GM15510 (cell line): ENCODE data around the gene PSEN1.

ENCODE experiments used
- POLR2A ChIP-seq: IDR thresholded peaks from 3 replicates; pipeline ENCODE4 v1.6.1; 2011; ENCODE audit warnings: borderline replicate concordance; ENCODE audit not compliant: insufficient read length; ENCODE audit errors: extremely low read depth

The PSEN1 gene

GRCh38 chr14:73136387-73137225 lies at the start of gene PSEN1:
Gene PSEN1, plus strand, starts transcription at chr14:73136507. Its CDS starts 11,513 bp downstream, at chr14:73148020.
- TF ChIP-seq POLR2A: peak; percentile 94

DNA sequence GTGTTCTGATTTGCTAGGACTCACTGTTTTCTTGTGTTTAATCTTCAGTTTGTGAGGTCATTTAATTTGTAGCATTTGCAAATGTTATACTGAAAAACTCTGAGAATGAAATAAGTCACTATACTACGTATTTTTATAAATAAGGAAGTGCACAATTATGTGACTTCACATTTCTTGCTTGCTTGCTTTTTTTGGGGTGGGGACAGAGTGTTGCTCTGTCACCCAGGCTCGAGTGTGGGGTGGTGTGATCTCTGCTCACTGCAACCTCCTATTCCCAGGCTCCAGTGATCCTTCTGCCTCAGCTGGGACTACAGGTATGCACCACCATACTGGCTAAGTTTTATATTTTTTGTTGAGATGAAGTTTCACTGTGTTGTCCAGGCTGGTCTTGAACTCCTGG lies 45.3 kb upstream of the PSEN1 start:
- no peak for TF ChIP-seq POLR2A

- no peak for TF ChIP-seq POLR2A
Measured at GRCh38 chr14:73097421-73097820, 38.9 kb upstream of the PSEN1 start.

DNA sequence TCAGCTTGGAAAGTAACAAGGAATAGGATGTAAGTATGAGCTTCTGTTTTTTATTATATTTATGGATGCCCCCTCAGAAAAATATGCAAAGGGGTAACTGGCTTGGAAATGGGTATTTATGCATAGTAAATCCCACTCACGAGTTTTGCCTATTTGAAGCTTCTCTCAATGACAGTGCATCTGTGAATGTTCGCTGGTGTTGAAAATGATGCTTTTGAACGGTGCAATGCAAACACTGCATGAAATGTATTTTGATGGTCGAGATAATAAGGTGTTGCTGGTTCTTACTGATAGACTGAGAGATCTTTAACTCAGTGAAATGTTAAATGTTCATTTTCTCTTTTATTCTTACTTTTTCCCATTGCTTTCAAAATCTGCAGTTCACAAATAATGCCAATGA lies 36.0 kb upstream of the PSEN1 start:
- TF ChIP-seq POLR2A: no peak

DNA sequence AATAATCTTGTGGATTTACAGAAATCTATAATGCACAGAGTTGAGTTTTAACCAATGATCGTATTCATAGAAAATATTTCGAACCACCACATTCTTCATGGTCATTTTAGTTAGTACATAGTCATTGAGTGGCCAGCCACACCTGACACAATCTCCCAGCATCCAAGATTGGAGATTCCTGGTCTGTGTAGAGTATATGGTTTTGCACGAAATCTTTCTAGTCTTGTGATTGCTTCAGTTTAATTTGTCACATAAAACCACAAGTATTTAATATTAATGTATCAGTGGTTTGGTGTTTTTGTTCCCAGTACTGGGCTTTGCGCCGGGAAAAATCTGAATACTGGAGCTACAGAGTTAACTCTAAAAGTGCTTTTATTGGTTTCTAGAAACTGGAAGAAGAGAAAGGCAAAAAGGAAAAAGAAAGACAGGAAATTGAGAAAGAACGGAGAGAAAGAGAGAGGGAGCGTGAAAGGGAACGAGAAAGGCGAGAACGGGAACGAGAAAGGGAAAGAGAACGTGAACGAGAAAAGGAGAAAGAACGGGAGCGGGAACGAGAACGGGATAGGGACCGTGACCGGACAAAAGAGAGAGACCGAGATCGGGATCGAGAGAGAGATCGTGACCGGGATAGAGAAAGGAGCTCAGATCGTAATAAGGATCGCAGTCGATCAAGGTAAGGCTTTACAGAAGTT lies 33.4 kb upstream of the PSEN1 start:
- no peak for TF ChIP-seq POLR2A

DNA sequence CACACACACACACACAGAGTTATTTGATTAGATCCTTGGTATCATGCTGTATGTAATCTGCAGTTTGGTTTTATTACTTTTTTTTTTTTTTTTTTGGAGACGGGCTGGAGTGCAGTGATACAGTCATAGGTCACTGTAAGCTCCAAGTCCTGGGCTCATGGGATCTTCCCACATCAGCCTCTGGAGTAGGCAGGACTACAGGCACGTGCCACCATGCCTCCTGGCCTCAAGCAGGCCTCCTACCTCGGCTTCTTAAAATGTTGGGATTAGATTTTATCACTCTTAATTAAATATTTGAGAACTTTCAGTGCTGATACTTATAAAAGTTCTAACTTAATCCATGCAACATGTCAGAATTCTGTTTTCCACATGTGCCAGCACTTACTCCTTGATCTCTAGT lies 31.3 kb upstream of the PSEN1 start:
- TF ChIP-seq POLR2A: no peak

- TF ChIP-seq POLR2A: no peak
Measured at GRCh38 chr14:73105727-73106126, 30.6 kb upstream of the PSEN1 start.

DNA sequence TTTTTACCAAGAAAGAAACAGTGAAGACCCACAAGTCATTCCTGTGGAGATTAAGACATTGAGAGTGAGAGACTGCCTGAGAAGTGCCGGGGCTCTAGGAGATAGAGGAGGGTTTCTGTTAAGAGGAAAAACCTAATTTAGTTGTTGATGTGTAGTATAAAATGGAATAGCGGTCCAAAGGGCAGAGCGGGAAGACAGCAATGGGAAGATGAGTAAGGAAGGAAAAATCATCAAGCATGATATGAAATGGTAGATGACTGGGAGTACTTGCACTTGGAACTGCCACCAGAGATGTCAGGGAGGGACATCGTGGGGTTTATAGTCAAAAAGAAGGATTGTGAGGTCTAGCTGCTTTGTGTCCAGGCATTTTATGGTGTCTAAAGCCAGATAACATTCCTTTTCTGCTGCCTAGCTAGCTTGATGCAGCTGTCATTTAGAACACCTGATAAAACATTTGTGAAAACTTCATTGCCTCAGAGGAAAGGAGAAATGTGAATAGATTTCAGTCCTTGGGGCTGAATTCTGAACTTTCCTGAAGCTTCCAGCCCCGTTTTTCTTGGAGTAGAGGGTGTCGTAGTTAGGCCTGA lies 20.1 kb upstream of the PSEN1 start:
- no peak for TF ChIP-seq POLR2A

- no peak for TF ChIP-seq POLR2A
Measured at GRCh38 chr14:73124180-73124894, 12.0 kb upstream of the PSEN1 start.

DNA sequence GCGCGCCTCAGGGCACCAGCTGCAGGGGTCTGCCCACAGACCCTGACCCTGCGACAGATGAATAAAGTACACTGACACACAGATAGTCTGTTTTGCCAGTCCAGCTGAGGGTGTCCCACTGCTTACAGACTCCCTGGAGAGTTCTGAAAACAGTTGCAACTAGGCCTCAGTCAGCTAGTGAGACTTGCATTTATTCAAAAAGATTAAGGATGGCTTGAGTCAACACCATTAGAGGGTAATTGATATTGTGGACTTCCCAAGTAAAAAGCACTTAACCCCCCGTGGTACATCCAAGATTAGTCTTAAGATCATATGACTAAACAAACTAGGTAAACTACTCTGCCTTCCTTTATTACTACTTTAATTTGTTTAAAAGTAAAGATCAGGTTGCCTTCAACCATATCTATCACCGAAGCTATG lies 11.1 kb upstream of the PSEN1 start:
- TF ChIP-seq POLR2A: no peak

DNA sequence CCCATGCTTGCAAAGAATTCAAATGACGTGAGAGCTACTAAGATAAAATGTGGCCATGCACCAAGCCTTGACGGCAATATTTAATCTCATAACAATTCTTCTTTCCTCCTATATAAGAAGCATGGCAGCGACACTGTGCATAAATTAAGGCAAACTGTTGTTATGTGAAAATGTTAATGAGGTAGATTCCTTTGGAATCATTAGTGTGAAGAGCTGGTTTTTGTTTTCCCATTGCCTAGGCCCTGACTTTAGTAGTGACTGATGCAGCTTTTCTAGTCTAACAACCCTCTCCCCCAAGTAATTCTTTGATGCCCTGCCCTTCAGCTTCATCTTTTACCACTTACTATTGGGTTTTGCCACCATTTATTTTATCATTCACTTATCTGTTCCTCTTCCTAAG lies 10.6 kb upstream of the PSEN1 start:
- TF ChIP-seq POLR2A: no peak

- TF ChIP-seq POLR2A: no peak
Measured at GRCh38 chr14:73133795-73134194, 2.5 kb upstream of the PSEN1 start.

GRCh38 chr14:73136085-73136386 lies 271 bp upstream of the PSEN1 start:
- no peak for TF ChIP-seq POLR2A

GRCh38 chr14:73140811-73141323 lies 4.6 kb downstream of the PSEN1 start:
- no peak for TF ChIP-seq POLR2A

DNA sequence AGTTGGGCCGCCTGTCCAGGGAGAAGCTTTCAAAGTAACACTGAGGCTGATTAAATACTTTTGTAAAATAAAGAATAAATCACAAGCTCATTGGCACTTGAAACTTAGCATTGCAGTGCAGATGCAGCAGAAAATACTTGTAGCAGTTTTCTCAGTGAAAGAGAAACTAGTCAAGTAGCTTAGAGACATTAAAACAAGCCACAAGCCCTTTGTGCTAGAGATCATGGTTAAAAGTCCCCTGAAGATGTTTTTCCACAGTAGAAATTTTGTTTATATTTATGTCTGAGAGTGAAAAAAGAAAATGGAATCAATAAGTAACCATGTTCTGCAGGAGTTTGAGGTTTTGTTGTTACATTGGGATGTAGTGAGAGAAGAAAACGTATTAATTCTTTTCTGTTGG lies 5.9 kb downstream of the PSEN1 start:
- no peak for TF ChIP-seq POLR2A
